ENCODE results near the gene SLC44A2. TPM values are rescaled to one million over a fixed set of nuclear protein-coding genes. Genes with fewer than 3 reads are reported as not detected.

SLC44A2 gene
- total RNA-seq, 3 donors from 2014 or later (not counting 1 experiment from before 2014, with no cell fraction given) = 231 to 306 (median 279) TPM

GRCh38 chr19:10654610-10655456, 29.5 kb downstream of the SLC44A2 start:
- Histone ChIP-seq H3K4me1 (ENCODE audit: control insufficient read depth, insufficient read depth, low read length) (peaks cover 42% of the 10 kb centered on the region), H3K4me3 (ENCODE audit: low read length) (peak overlapping the region; percentile 82), H3K9me3 (ENCODE audit: control insufficient read depth, insufficient read depth, low read length) (no peaks in the 10 kb centered on the region), H3K27me3 (ENCODE audit: control insufficient read depth, insufficient read depth, low read length) (no peaks in the 10 kb centered on the region), H3K36me3 (ENCODE audit: control insufficient read depth, insufficient read depth, low read length) (peaks cover 4% of the 10 kb centered on the region), H3K27ac (ENCODE audit: low read length) (peak overlapping the region; percentile 95)
- Mint-ChIP-seq H3K9me3 (no peaks in the 10 kb centered on the region), H3K36me3 (no peaks in the 10 kb centered on the region), H3K27ac (peak overlapping the region; percentile 97 to 98), H3K4me3 (peak overlapping the region; percentile 91), H3K4me1 (peaks cover 33 to 40% of the 10 kb centered on the region in 2 donors), H3K27me3 (ENCODE audit: low read depth in 2 of 2) (no peaks in the 10 kb centered on the region)
- WGBS (ENCODE audit: insufficient coverage) = 0% methylated on average over 71 of the region's 73 CpGs
- no peak for TF ChIP-seq CTCF (IDR thresholded peaks at IDR 0.05)
- DNase-seq = peak in 1 of 2 donors; percentile 83
- peak; percentile 21 to 28 (median 23) for ATAC-seq
- intact Hi-C loops (cut with micrococcal nuclease) = loop anchor here (5.0 kb wide), 3 partner anchors 42 to 233 kb away; partner anchors contain the start of genes CDKN2D, KRI1 and PDE4A

GRCh38 chr19:10655457-10656312, 30.3 kb downstream of the SLC44A2 start:
- H3K9me3 ChIP-seq (ENCODE audit: control insufficient read depth, insufficient read depth, low read length) = no peaks in the 10 kb centered on the region
- intact Hi-C loops (cut with micrococcal nuclease) = loop anchor here (5.0 kb wide), 1 partner anchor 42 kb away; no protein-coding TSS in a partner anchor

GRCh38 chr19:10660346-10660745, 35.0 kb downstream of the SLC44A2 start:
- Mint-ChIP-seq H3K27me3 (ENCODE audit: low read depth in 2 of 2) (no peaks in the 10 kb centered on the region), H3K4me1 (peaks cover 40 to 44% of the 10 kb centered on the region in 2 donors), H3K36me3 (no peaks in the 10 kb centered on the region), H3K4me3 (no peak overlapping the region), H3K9me3 (no peaks in the 10 kb centered on the region), H3K27ac (peak overlapping the region in 1 of 2 donors; percentile 43)
- peaks cover 7% of the 10 kb centered on the region for H3K36me3 ChIP-seq (ENCODE audit: control insufficient read depth, insufficient read depth, low read length)
- WGBS (ENCODE audit: insufficient coverage) = 87% methylated on average over 5 of the region's 5 CpGs
- no peak for ATAC-seq
- no peaks in the 10 kb centered on the region for H3K27me3 ChIP-seq (ENCODE audit: control insufficient read depth, insufficient read depth, low read length)
- H3K4me1 ChIP-seq (ENCODE audit: control insufficient read depth, insufficient read depth, low read length) = peaks cover 43% of the 10 kb centered on the region
- intact Hi-C loops (cut with micrococcal nuclease) = no loop called here
- H3K4me3 ChIP-seq (ENCODE audit: low read length) = no peak overlapping the region
- no peak for TF ChIP-seq CTCF (IDR thresholded peaks at IDR 0.05)
- H3K9me3 ChIP-seq (ENCODE audit: control insufficient read depth, insufficient read depth, low read length) = no peaks in the 10 kb centered on the region
- DNase-seq = no peak
- H3K27ac ChIP-seq (ENCODE audit: low read length) = no peak overlapping the region

More at GRCh38 chr19:10655457-10656312, 30.3 kb downstream of the SLC44A2 start:
- H3K9me3 Mint-ChIP-seq = no peaks in the 10 kb centered on the region
- no peak for TF ChIP-seq CTCF (IDR thresholded peaks at IDR 0.05)
- Histone ChIP-seq H3K4me1 (ENCODE audit: control insufficient read depth, insufficient read depth, low read length) (peaks cover 48% of the 10 kb centered on the region), H3K4me3 (ENCODE audit: low read length) (peak overlapping the region; percentile 82), H3K36me3 (ENCODE audit: control insufficient read depth, insufficient read depth, low read length) (peaks cover 7% of the 10 kb centered on the region), H3K27me3 (ENCODE audit: control insufficient read depth, insufficient read depth, low read length) (no peaks in the 10 kb centered on the region), H3K27ac (ENCODE audit: low read length) (peak overlapping the region; percentile 77)
- H3K4me3 Mint-ChIP-seq = peak overlapping the region; percentile 91
- WGBS (ENCODE audit: insufficient coverage) = 7% methylated on average over 16 of the region's 16 CpGs
- ATAC-seq = no peak
- no peaks in the 10 kb centered on the region for H3K27me3 Mint-ChIP-seq (ENCODE audit: low read depth in 2 of 2)
- peaks cover 40 to 47% of the 10 kb centered on the region in 2 donors for H3K4me1 Mint-ChIP-seq
- no peaks in the 10 kb centered on the region for H3K36me3 Mint-ChIP-seq
- H3K27ac Mint-ChIP-seq = peak overlapping the region; percentile 97 to 98
- peak in 1 of 2 donors; percentile 36 for DNase-seq

Data from natural killer cell (primary cell).